Neural progenitor cell (in vitro differentiated cells): Measurements from ENCODE around the gene PF4V1. TPM values are rescaled to one million over a fixed set of nuclear protein-coding genes. Genes with fewer than 3 reads are reported as not detected.

Source experiments
- DNase-seq: peaks from one replicate; pipeline ENCODE4 v3.0.0-alpha.2; 2016; ENCODE audit warnings: low spot score
- H2AFZ ChIP-seq: fragments of 200-600 bp; sonication (generic); replicated peaks from 2 replicates; pipeline ENCODE4 v1.6.1; 2016; ENCODE audit warnings: antibody characterized with exemption
- H3F3A ChIP-seq: fragments of 200-600 bp; sonication (generic); 2 replicates; pipeline ENCODE4 v1.6.1; 2016; ENCODE audit warnings: antibody characterized with exemption, low read depth
- H3K27ac ChIP-seq: fragments of 200-600 bp; sonication (generic); 2 replicates; pipeline ENCODE4 v1.5.1; 2016; ENCODE audit warnings: mild to moderate bottlenecking
- H3K27me3 ChIP-seq: fragments of 200-600 bp; sonication (generic); 2 replicates; pipeline ENCODE4 v1.6.1; 2016; ENCODE audit warnings: mild to moderate bottlenecking, moderate library complexity
- H3K36me3 ChIP-seq: fragments of 200-600 bp; sonication (generic); 2 replicates; pipeline ENCODE4 v1.5.1; 2016
- H3K4me1 ChIP-seq: fragments of 200-600 bp; sonication (generic); 2 replicates; pipeline ENCODE4 v1.6.1; 2016; ENCODE audit warnings: mixed run types
- H3K4me2 ChIP-seq: fragments of 200-600 bp; sonication (generic); 2 replicates; pipeline ENCODE4 v1.6.1; 2016
- H3K4me3 ChIP-seq: fragments of 200-600 bp; sonication (generic); 2 replicates; pipeline ENCODE4 v1.5.1; 2016
- H3K79me2 ChIP-seq: fragments of 200-600 bp; sonication (generic); 2 replicates; pipeline ENCODE4 v1.6.1; 2016; ENCODE audit warnings: low read depth
- H3K9ac ChIP-seq: fragments of 200-600 bp; sonication (generic); 2 replicates; pipeline ENCODE4 v1.6.1; 2016
- H3K9me3 ChIP-seq: fragments of 200-600 bp; sonication (generic); 2 replicates; pipeline ENCODE4 v1.5.1; 2016; ENCODE audit warnings: low read depth
- H4K20me1 ChIP-seq: fragments of 200-600 bp; sonication (generic); 2 replicates; pipeline ENCODE4 v1.6.1; 2016; ENCODE audit warnings: low read depth
- H3K27ac Mint-ChIP-seq: 3 replicates; pipeline ENCODE4 v1.8.0; 2021; ENCODE audit warnings: mixed read lengths
- H3K27me3 Mint-ChIP-seq: 2 replicates; pipeline ENCODE4 v1.8.0; 2022; ENCODE audit warnings: low read depth, mild to moderate bottlenecking, inconsistent platforms, moderate library complexity, mixed read lengths; ENCODE audit not compliant: insufficient read depth
- H3K36me3 Mint-ChIP-seq: 3 replicates; pipeline ENCODE4 v1.8.0; 2021; ENCODE audit warnings: mixed read lengths
- H3K4me1 Mint-ChIP-seq: 3 replicates; pipeline ENCODE4 v1.8.0; 2021; ENCODE audit warnings: mixed read lengths
- H3K4me3 Mint-ChIP-seq: 3 replicates; pipeline ENCODE4 v1.8.0; 2021; ENCODE audit warnings: mild to moderate bottlenecking, moderate library complexity, mixed read lengths
- H3K9me3 Mint-ChIP-seq: 3 replicates; pipeline ENCODE4 v1.8.0; 2020; ENCODE audit warnings: mixed read lengths
- CTCF ChIP-seq: fragments of 200-600 bp; sonication (generic); IDR thresholded peaks from 2 replicates; pipeline ENCODE4 v1.5.1; 2017; ENCODE audit warnings: antibody characterized with exemption, mild to moderate bottlenecking
- EZH2 ChIP-seq: fragments of 200-600 bp; sonication (generic); IDR thresholded peaks from 2 replicates; pipeline ENCODE4 v1.6.1; 2017; ENCODE audit warnings: antibody characterized with exemption, mild to moderate bottlenecking, moderate library complexity
- EZH2phosphoT487 ChIP-seq: fragments of 200-600 bp; sonication (generic); IDR thresholded peaks from 2 replicates; pipeline ENCODE4 v1.6.1; 2017; ENCODE audit warnings: antibody characterized with exemption
- total RNA-seq: library from RNA; depleted of rRNA; stranded (reverse); fragments of >200 nt; gene quantifications from 2 replicates; pipeline ENCODE4 v1.2.3, GENCODE V29; 2015; ENCODE audit warnings: low replicate concordance

Gene PF4V1
- total RNA-seq, 1 donor from 2014 or later: not detected

GRCh38 chr4:73841243-73841925 is 11.7 kb upstream of the PF4V1 start:
- DNase-seq: no peak
- no peak overlapping the region for H3K27ac ChIP-seq
- no peaks in the 10 kb centered on the region for H3K9me3 Mint-ChIP-seq
- H3K79me2 ChIP-seq: no peaks in the 10 kb centered on the region
- peaks cover 32% of the 10 kb centered on the region for H3K27me3 ChIP-seq
- no peak overlapping the region for H3K9ac ChIP-seq
- no peak overlapping the region for H3K4me3 Mint-ChIP-seq
- H3K9me3 ChIP-seq: no peaks in the 10 kb centered on the region
- H3K4me2 ChIP-seq: no peak overlapping the region
- no peaks in the 10 kb centered on the region for H3K36me3 Mint-ChIP-seq
- H3K4me1 Mint-ChIP-seq: peaks cover 11% of the 10 kb centered on the region
- H3K36me3 ChIP-seq: no peaks in the 10 kb centered on the region
- H3K4me1 ChIP-seq: no peaks in the 10 kb centered on the region
- H3F3A ChIP-seq: no peaks in the 10 kb centered on the region
- H3K4me3 ChIP-seq: no peak overlapping the region
- no peak overlapping the region for H3K27ac Mint-ChIP-seq
- TF ChIP-seq CTCF: no peak
- no peaks in the 10 kb centered on the region for H4K20me1 ChIP-seq
- H3K27me3 Mint-ChIP-seq: no peaks in the 10 kb centered on the region
- no peak overlapping the region for H2AFZ ChIP-seq

DNA sequence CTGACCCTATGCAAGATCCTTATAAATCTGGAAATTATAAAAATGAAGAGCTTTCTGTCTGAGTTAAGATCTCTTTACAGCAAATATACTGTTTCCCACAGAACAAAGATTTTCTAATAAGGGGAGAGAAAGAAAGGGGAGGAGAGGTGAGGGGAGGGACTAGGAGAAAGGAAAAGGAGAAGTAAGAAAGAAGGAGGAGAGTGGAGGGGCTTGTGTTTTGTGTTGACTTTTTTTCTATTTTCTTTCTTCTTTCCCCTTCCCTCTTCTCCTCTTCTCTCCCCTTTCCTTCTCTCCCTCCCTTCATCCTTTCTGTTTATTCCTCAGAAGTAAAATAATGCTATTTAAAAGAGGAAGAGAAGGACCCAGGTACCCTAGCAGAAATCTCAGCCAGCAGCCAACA is 10.4 kb upstream of the PF4V1 start:
- H3K9me3 ChIP-seq: no peaks in the 10 kb centered on the region
- H3K4me2 ChIP-seq: no peak overlapping the region
- no peak for DNase-seq
- H3K36me3 ChIP-seq: no peaks in the 10 kb centered on the region
- Mint-ChIP-seq H3K27me3 (no peaks in the 10 kb centered on the region), H3K36me3 (no peaks in the 10 kb centered on the region), H3K27ac (no peak overlapping the region), H3K9me3 (no peaks in the 10 kb centered on the region), H3K4me3 (no peak overlapping the region), H3K4me1 (peaks cover 4% of the 10 kb centered on the region)
- H3F3A ChIP-seq: no peaks in the 10 kb centered on the region
- no peak overlapping the region for H3K9ac ChIP-seq
- H3K79me2 ChIP-seq: no peaks in the 10 kb centered on the region
- H3K4me1 ChIP-seq: no peaks in the 10 kb centered on the region
- no peaks in the 10 kb centered on the region for H4K20me1 ChIP-seq
- H3K27me3 ChIP-seq: peaks cover 19% of the 10 kb centered on the region
- peak overlapping the region; percentile 0 for H2AFZ ChIP-seq
- TF ChIP-seq EZH2phosphoT487 (no peak), EZH2 (no peak), CTCF (no peak)
- no peak overlapping the region for H3K4me3 ChIP-seq
- H3K27ac ChIP-seq: no peak overlapping the region

DNA sequence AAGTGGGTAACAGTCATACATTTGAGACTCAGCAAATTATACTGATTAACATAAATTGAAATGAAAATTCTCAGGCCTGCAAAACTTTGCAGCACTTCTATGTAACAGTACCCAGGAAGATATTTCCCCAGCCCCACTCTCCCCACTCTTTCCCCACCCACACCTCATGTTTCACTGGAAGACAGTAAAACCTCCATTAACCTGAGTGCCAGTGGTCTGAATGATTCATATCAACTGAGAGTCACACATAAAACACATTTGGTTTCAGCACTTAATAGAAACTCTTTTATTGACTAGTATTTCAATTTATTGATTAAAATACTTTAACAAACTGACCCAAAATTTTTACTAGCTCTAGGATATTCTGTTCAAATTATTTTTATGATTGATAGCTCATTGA is 9.7 kb upstream of the PF4V1 start:
- Mint-ChIP-seq H3K27me3 (peaks cover 3% of the 10 kb centered on the region), H3K27ac (no peak overlapping the region), H3K36me3 (no peaks in the 10 kb centered on the region), H3K4me3 (no peak overlapping the region), H3K9me3 (no peaks in the 10 kb centered on the region), H3K4me1 (peaks cover 4% of the 10 kb centered on the region)
- DNase-seq: no peak
- H3K9me3 ChIP-seq: no peaks in the 10 kb centered on the region
- H3F3A ChIP-seq: no peaks in the 10 kb centered on the region
- peaks cover 12% of the 10 kb centered on the region for H3K27me3 ChIP-seq
- no peaks in the 10 kb centered on the region for H3K4me1 ChIP-seq
- no peak overlapping the region for H3K4me3 ChIP-seq
- no peak overlapping the region for H3K27ac ChIP-seq
- TF ChIP-seq CTCF (no peak), EZH2phosphoT487 (no peak), EZH2 (no peak)
- no peaks in the 10 kb centered on the region for H3K36me3 ChIP-seq
- H3K79me2 ChIP-seq: no peaks in the 10 kb centered on the region
- no peak overlapping the region for H3K4me2 ChIP-seq
- no peak overlapping the region for H2AFZ ChIP-seq
- no peak overlapping the region for H3K9ac ChIP-seq
- H4K20me1 ChIP-seq: no peaks in the 10 kb centered on the region
